DOHH2 (cell line): ENCODE results near the gene SLC35A2.

Experiments used
- CTCF ChIP-seq: fragments of 200-600 bp; sonication (generic); IDR thresholded peaks from one replicate; pipeline ENCODE4 v1.5.1; 2014; ENCODE audit warnings: antibody characterized with exemption, mild to moderate bottlenecking, low read depth, low read length; ENCODE audit not compliant: poor library complexity, severe bottlenecking
- EZH2phosphoT487 ChIP-seq: fragments of 200-600 bp; sonication (generic); IDR thresholded peaks from 2 replicates; pipeline ENCODE4 v1.6.1; 2017; ENCODE audit warnings: borderline replicate concordance, mild to moderate bottlenecking, antibody characterized with exemption, low read length, moderate library complexity, mixed read lengths

- TF ChIP-seq CTCF (no peak), EZH2phosphoT487 (no peak)
Observed at GRCh38 chrX:48892896-48893295, 18.6 kb downstream of the SLC35A2 start.
